IMR-90 (cell line): Measurements from ENCODE around the gene ADAMTSL5. TPM values are rescaled to one million over a fixed set of nuclear protein-coding genes. Genes with fewer than 3 reads are reported as not detected.

Source experiments
- ATAC-seq: fragments of 200-7000 bp; cut with Tn5 transposase; 2 replicates; pipeline ENCODE4 v1.9.1; 2020; ENCODE audit warnings: low read depth, mild to moderate bottlenecking, moderate library complexity
- BruUV-seq: library from RNA; stranded (reverse); fragments of 400-500 nt; replicated peaks from 2 replicates; lab custom pipeline; 2021; lab: Mats Ljungman, UMichigan
- CTCF ChIA-PET: fragments of 300-600 bp; formaldehyde crosslinking; extraction: SDS; loops from one replicate; lab custom pipeline; 2021; ENCODE audit warnings: antibody characterized with exemption; lab: Yijun Ruan, JAX
- POLR2A ChIA-PET: fragments of 300-600 bp; sonication (Branson Sonifier 250); formaldehyde crosslinking; loops from one replicate; lab custom pipeline; 2022; ENCODE audit warnings: antibody characterized with exemption; ENCODE audit not compliant: unreplicated experiment; lab: Charles Lee
- DNase-seq: peaks from one replicate; pipeline ENCODE4 v3.0.0; 2013
- H2AFZ ChIP-seq: replicated peaks from 2 replicates; pipeline ENCODE3; 2013; ENCODE audit warnings: low read length, mild to moderate bottlenecking; ENCODE audit not compliant: poor library complexity
- H2AK5ac ChIP-seq: 2 replicates; pipeline ENCODE4 v1.6.1; 2013; ENCODE audit warnings: low read depth, low read length, inconsistent platforms
- H2AK9ac ChIP-seq: replicated peaks from 2 replicates; pipeline ENCODE3; 2013; ENCODE audit warnings: mild to moderate bottlenecking, low read depth, low read length, moderate library complexity; ENCODE audit not compliant: poor library complexity
- H2BK120ac ChIP-seq: 2 replicates; pipeline ENCODE4 v1.6.1; 2013; ENCODE audit warnings: low read depth, low read length, inconsistent platforms
- H2BK15ac ChIP-seq: 3 replicates; pipeline ENCODE4 v1.6.1; 2013; ENCODE audit warnings: low read depth, low read length, inconsistent platforms
- H2BK20ac ChIP-seq: 2 replicates; pipeline ENCODE4 v1.6.1; 2013; ENCODE audit warnings: low read depth, mild to moderate bottlenecking, inconsistent platforms, low read length, moderate library complexity
- H2BK5ac ChIP-seq: 2 replicates; pipeline ENCODE4 v1.6.1; 2013; ENCODE audit warnings: mild to moderate bottlenecking, low read depth, low read length, inconsistent platforms; ENCODE audit not compliant: poor library complexity, severe bottlenecking
- H3K14ac ChIP-seq: replicated peaks from 2 replicates; pipeline ENCODE4 v1.6.1; 2013; ENCODE audit warnings: low read depth, low read length, inconsistent platforms
- H3K18ac ChIP-seq: 2 replicates; pipeline ENCODE4 v1.6.1; 2013; ENCODE audit warnings: low read depth, low read length, control low read depth
- H3K23ac ChIP-seq: 2 replicates; pipeline ENCODE4 v1.6.1; 2013; ENCODE audit warnings: low read depth, low read length, inconsistent platforms
- H3K27ac ChIP-seq: 2 replicates; pipeline ENCODE4 v1.5.1; 2013; ENCODE audit warnings: mild to moderate bottlenecking, control low read depth, low read length; ENCODE audit not compliant: insufficient read depth
- H3K27me3 ChIP-seq: 2 replicates; pipeline ENCODE4 v1.6.1; 2013; ENCODE audit warnings: low read length; ENCODE audit not compliant: control insufficient read depth, insufficient read depth
- H3K36me3 ChIP-seq: 2 replicates; pipeline ENCODE4 v1.6.1; 2013; ENCODE audit warnings: low read length, mixed read lengths; ENCODE audit not compliant: control insufficient read depth, insufficient read depth
- H3K4ac ChIP-seq: 2 replicates; pipeline ENCODE4 v1.6.1; 2013; ENCODE audit warnings: low read depth, low read length, inconsistent platforms
- H3K4me1 ChIP-seq: 2 replicates; pipeline ENCODE4 v1.6.1; 2013; ENCODE audit warnings: low read length, mixed read lengths; ENCODE audit not compliant: control insufficient read depth, insufficient read depth
- H3K4me2 ChIP-seq: 2 replicates; pipeline ENCODE4 v1.6.1; 2013; ENCODE audit warnings: low read depth, mild to moderate bottlenecking, control low read depth, low read length, moderate library complexity
- H3K4me3 ChIP-seq: 2 replicates; pipeline ENCODE4 v1.5.1; 2013; ENCODE audit warnings: low read depth, mild to moderate bottlenecking, control low read depth, low read length, moderate library complexity; ENCODE audit not compliant: insufficient read depth
- H3K56ac ChIP-seq: 2 replicates; pipeline ENCODE4 v1.6.1; 2013; ENCODE audit warnings: low read length, inconsistent platforms; ENCODE audit not compliant: insufficient read depth; ENCODE audit errors: extremely low read depth
- H3K79me1 ChIP-seq, 2 experiments: 2 replicates each; pipeline ENCODE4 v1.6.1; 2013; ENCODE audit warnings: low read length in 2 of 2, inconsistent platforms in 1 of 2, low read depth in 1 of 2
- H3K9ac ChIP-seq: 2 replicates; pipeline ENCODE4 v1.6.1; 2013; ENCODE audit warnings: low read depth, low read length, control low read depth
- H3K9me1 ChIP-seq: 2 replicates; pipeline ENCODE4 v1.6.1; 2013; ENCODE audit warnings: low read length, inconsistent platforms; ENCODE audit not compliant: insufficient read depth
- H3K9me3 ChIP-seq: 2 replicates; pipeline ENCODE4 v1.6.1; 2013; ENCODE audit warnings: low read length; ENCODE audit not compliant: control insufficient read depth, insufficient read depth
- H4K20me1 ChIP-seq: 2 replicates; pipeline ENCODE4 v1.6.1; 2013; ENCODE audit warnings: low read length, inconsistent platforms; ENCODE audit not compliant: insufficient read depth
- H4K5ac ChIP-seq: 2 replicates; pipeline ENCODE4 v1.6.1; 2013; ENCODE audit warnings: mild to moderate bottlenecking, low read depth, low read length, control low read depth
- H4K8ac ChIP-seq, 2 experiments: 2 replicates each; pipeline ENCODE4 v1.6.1; 2013; ENCODE audit warnings: low read depth in 2 of 2, low read length in 2 of 2, control low read depth in 1 of 2, inconsistent platforms in 1 of 2
- H4K91ac ChIP-seq: 2 replicates; pipeline ENCODE4 v1.6.1; 2013; ENCODE audit warnings: low read depth, low read length, inconsistent platforms; ENCODE audit not compliant: insufficient read depth
- BHLHE40 ChIP-seq: fragments of 150-350 bp; IDR thresholded peaks from 2 replicates; pipeline ENCODE4 v1.6.1; 2016; ENCODE audit warnings: mild to moderate bottlenecking, low read depth, low read length
- CEBPB ChIP-seq: IDR thresholded peaks from 2 replicates; pipeline ENCODE4 v1.6.1; 2012; ENCODE audit warnings: low read depth, low read length, improper control_type of control experiment
- FOS ChIP-seq: fragments of 150-350 bp; IDR thresholded peaks from 2 replicates; pipeline ENCODE4 v1.6.1; 2016; ENCODE audit warnings: low read depth, low read length
- MAFK ChIP-seq: IDR thresholded peaks from 2 replicates; pipeline ENCODE4 v1.6.1; 2012; ENCODE audit warnings: low read depth, low read length, improper control_type of control experiment
- MXI1 ChIP-seq: IDR thresholded peaks from 2 replicates; pipeline ENCODE4 v1.6.1; 2012; ENCODE audit warnings: low read depth, mild to moderate bottlenecking, low read length, moderate library complexity, borderline replicate concordance
- POLR2A ChIP-seq: IDR thresholded peaks from 2 replicates; pipeline ENCODE4 v1.6.1; 2012; ENCODE audit warnings: mild to moderate bottlenecking, low read depth, low read length
- RAD21 ChIP-seq: IDR thresholded peaks from 2 replicates; pipeline ENCODE4 v1.6.1; 2012; ENCODE audit warnings: low read length, improper control_type of control experiment
- RCOR1 ChIP-seq: IDR thresholded peaks from 2 replicates; pipeline ENCODE4 v1.6.1; 2012; ENCODE audit warnings: mild to moderate bottlenecking, low read length, improper control_type of control experiment; ENCODE audit not compliant: insufficient replicate concordance
- RFX5 ChIP-seq: IDR thresholded peaks from 2 replicates; pipeline ENCODE4 v1.8.0; 2012; ENCODE audit warnings: low read depth, mild to moderate bottlenecking, low read length, moderate library complexity
- SMC3 ChIP-seq: fragments of 150-350 bp; IDR thresholded peaks from 2 replicates; pipeline ENCODE4 v1.6.1; 2016; ENCODE audit warnings: low read depth, mild to moderate bottlenecking, antibody characterized with exemption, low read length, moderate library complexity
- USF2 ChIP-seq: fragments of 150-350 bp; IDR thresholded peaks from 2 replicates; pipeline ENCODE4 v1.6.1; 2017; ENCODE audit warnings: mild to moderate bottlenecking, antibody characterized with exemption, low read length, low read depth
- WGBS, 2 experiments: methylation state at CpG; one replicate each; pipeline versions ENCODE4 v1.1.5 to v1.1.7; 2013; ENCODE audit warnings: missing lambda C conversion rate in 2 of 2; ENCODE audit not compliant: insufficient read length in 1 of 2; ENCODE audit errors: extremely low coverage in 2 of 2; 5-methylcytosine and 5-hydroxymethylcytosine counted together
- dilution Hi-C: fragments of 300-500 bp; cut with HindIII; formaldehyde crosslinking; loops from one replicate; pipeline ENCODE4 v1.14.3; 2018; ENCODE audit warnings: low sequenced_read_pairs; ENCODE audit not compliant: unreplicated experiment
- in situ Hi-C: fragments of 300-500 bp; cut with MboI; formaldehyde crosslinking; loops from 3 replicates; pipeline ENCODE4 v1.14.3; 2019; ENCODE audit warnings: low sequenced_read_pairs, inconsistent platforms, mixed read lengths
- intact Hi-C: fragments of 100-400 bp; cut with micrococcal nuclease; formaldehyde crosslinking; loops from 2 replicates; pipeline ENCODE4 v1.10.0; 2022
- polyA plus RNA-seq, 3 experiments: library from polyadenylated mRNA; depleted of rRNA; stranded (reverse); fragments of >200 nt; gene quantifications; 2 replicates each; pipeline ENCODE4 v1.2.3, GENCODE V29; 2012; ENCODE audit warnings: low replicate concordance in 1 of 3
- total RNA-seq: library from RNA; depleted of rRNA; stranded (reverse); fragments of >200 nt; gene quantifications from 2 replicates; pipeline ENCODE4 v1.2.3, GENCODE V29; 2012
- TF ChIP-seq, protein P1 (sequence below): fragments of 150-350 bp; IDR thresholded peaks from 2 replicates; pipeline ENCODE4 v1.6.1; 2016; ENCODE audit warnings: low read depth, mild to moderate bottlenecking, low read length, moderate library complexity, borderline replicate concordance
- TF ChIP-seq, protein P2 (sequence below): conservative IDR thresholded peaks from 2 replicates; pipeline ENCODE4 v1.5.1; 2012; ENCODE audit warnings: mild to moderate bottlenecking, low read depth, low read length, improper control_type of control experiment

ADAMTSL5 gene
- total and polyA plus RNA-seq, 2 of the 4 experiments (the other 2 are of a cell fraction): 0.90 to 10.8 TPM

- no peak overlapping the region for H2BK120ac ChIP-seq
- H2AK9ac ChIP-seq: peak overlapping the region; percentile 63
- H2BK5ac ChIP-seq: no peak overlapping the region
- H4K8ac ChIP-seq: no peak overlapping the region
- no peaks in the 10 kb centered on the region; the same call in 1 of the 2 replicates for H3K9me1 ChIP-seq
- no peak overlapping the region for H2AFZ ChIP-seq
- 67% methylated on average over 3 of the region's 11 CpGs; no CpG with 5 or more reads in 1 of the 2 experiments for WGBS, 2 experiments
- no TSS peak for BruUV-seq
- H3K27ac ChIP-seq: no peak overlapping the region
- CTCF ChIA-PET: no interaction called here
- DNase-seq (no peak), ATAC-seq (no peak)
- no peak overlapping the region for H3K56ac ChIP-seq
- in situ Hi-C loops (no loop called here), dilution Hi-C loops (no loop called here), intact Hi-C loops (no loop called here)
- no peak overlapping the region for H3K4ac ChIP-seq
- H3K27me3 ChIP-seq: no peaks in the 10 kb centered on the region
- no peak overlapping the region for H4K91ac ChIP-seq
- POLR2A ChIA-PET: no interaction called here
- TF ChIP-seq MXI1 (no peak), RFX5 (no peak), RAD21 (no peak), BHLHE40 (no peak), MAFK (no peak), USF2 (no peak), CEBPB (no peak), FOS (no peak), RCOR1 (no peak), POLR2A (no peak), SMC3 (no peak)
- TF ChIP-seq, protein P1, sequence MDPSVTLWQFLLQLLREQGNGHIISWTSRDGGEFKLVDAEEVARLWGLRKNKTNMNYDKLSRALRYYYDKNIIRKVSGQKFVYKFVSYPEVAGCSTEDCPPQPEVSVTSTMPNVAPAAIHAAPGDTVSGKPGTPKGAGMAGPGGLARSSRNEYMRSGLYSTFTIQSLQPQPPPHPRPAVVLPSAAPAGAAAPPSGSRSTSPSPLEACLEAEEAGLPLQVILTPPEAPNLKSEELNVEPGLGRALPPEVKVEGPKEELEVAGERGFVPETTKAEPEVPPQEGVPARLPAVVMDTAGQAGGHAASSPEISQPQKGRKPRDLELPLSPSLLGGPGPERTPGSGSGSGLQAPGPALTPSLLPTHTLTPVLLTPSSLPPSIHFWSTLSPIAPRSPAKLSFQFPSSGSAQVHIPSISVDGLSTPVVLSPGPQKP: no peak
- TF ChIP-seq, protein P2, sequence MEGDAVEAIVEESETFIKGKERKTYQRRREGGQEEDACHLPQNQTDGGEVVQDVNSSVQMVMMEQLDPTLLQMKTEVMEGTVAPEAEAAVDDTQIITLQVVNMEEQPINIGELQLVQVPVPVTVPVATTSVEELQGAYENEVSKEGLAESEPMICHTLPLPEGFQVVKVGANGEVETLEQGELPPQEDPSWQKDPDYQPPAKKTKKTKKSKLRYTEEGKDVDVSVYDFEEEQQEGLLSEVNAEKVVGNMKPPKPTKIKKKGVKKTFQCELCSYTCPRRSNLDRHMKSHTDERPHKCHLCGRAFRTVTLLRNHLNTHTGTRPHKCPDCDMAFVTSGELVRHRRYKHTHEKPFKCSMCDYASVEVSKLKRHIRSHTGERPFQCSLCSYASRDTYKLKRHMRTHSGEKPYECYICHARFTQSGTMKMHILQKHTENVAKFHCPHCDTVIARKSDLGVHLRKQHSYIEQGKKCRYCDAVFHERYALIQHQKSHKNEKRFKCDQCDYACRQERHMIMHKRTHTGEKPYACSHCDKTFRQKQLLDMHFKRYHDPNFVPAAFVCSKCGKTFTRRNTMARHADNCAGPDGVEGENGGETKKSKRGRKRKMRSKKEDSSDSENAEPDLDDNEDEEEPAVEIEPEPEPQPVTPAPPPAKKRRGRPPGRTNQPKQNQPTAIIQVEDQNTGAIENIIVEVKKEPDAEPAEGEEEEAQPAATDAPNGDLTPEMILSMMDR: no peak
- no peak overlapping the region for H3K14ac ChIP-seq
- H2BK15ac ChIP-seq: no peak overlapping the region
- no peaks in the 10 kb centered on the region for H3K9me3 ChIP-seq
- no peak overlapping the region for H3K9ac ChIP-seq
- no peak overlapping the region for H2BK20ac ChIP-seq
- peaks cover 6% of the 10 kb centered on the region; the same call in 1 of the 2 replicates for H4K20me1 ChIP-seq
- H3K36me3 ChIP-seq: peaks cover 13% of the 10 kb centered on the region
- H3K23ac ChIP-seq: no peak overlapping the region
- no peak overlapping the region for H3K4me2 ChIP-seq
- H3K4me1 ChIP-seq: peaks cover 6% of the 10 kb centered on the region
- H3K4me3 ChIP-seq: no peak overlapping the region
- no peak overlapping the region for H2AK5ac ChIP-seq
- H3K18ac ChIP-seq: no peak overlapping the region
- H4K5ac ChIP-seq: no peak overlapping the region
- peaks cover 4 to 15% of the 10 kb centered on the region in 2 experiments; a peak in 1 of 4 replicates for H3K79me1 ChIP-seq
Measured at GRCh38 chr19:1509602-1510441, 3.0 kb downstream of the ADAMTSL5 start.
